ENCODE data around the gene CD44. TPM values are rescaled to one million over a fixed set of nuclear protein-coding genes. Genes with fewer than 3 reads are reported as not detected.

The CD44 gene
- total RNA-seq, 5 donors from 2014 or later (not counting 1 experiment from before 2014, with no cell fraction given) = 732 to 1,108 (median 781) TPM

- H3K4me3 ChIP-seq (ENCODE audit: control insufficient read depth in 1 of 2, extremely low read depth in 1 of 2, low read length in 1 of 2) = no peak overlapping the region
- peaks cover 76 to 86% of the 10 kb centered on the region in 2 experiments for H3K4me1 ChIP-seq (ENCODE audit: control insufficient read depth in 1 of 2, extremely low read depth in 1 of 2, insufficient read depth in 2 of 2, low read length in 2 of 2)
- Mint-ChIP-seq H3K9me3 (no peaks in the 10 kb centered on the region), H3K27me3 (no peaks in the 10 kb centered on the region), H3K4me1 (peaks cover 99 to 100% (median 100%) of the 10 kb centered on the region in 3 donors), H3K36me3 (peaks cover 82% of the 10 kb centered on the region), H3K27ac (peak overlapping the region; percentile 88 to 89), H3K4me3 (peak overlapping the region in 2 of 3 donors; percentile 25 to 91)
- 60% methylated on average over 1 of the region's 2 CpGs for WGBS (ENCODE audit: insufficient coverage)
- H3K27ac ChIP-seq (ENCODE audit: low read length) = peak overlapping the region; percentile 57
- H3K27me3 ChIP-seq (replicated peaks in 1 of 2; ENCODE audit: control insufficient read depth in 2 of 2, extremely low read depth in 1 of 2, insufficient read depth in 2 of 2, low read length in 1 of 2) = no peaks in the 10 kb centered on the region
- ChIA-PET POLR2A (interaction anchor here in 1 of 2 donors (1.6 kb wide), 1 partner anchor 10 kb away, joined by 9 read pairs; no protein-coding TSS in a partner anchor), CTCF (interaction anchor here (1.2 to 3.1 kb wide), 4 partner anchors 9 to 12 kb away, joined by 3 to 12 read pairs (median 8); no protein-coding TSS in a partner anchor)
- DNase-seq (no peak), ATAC-seq (replicated peaks in 1 of 4) (no peak)
- peaks cover 0 to 53% of the 10 kb centered on the region in 2 donors for H3K36me3 ChIP-seq (ENCODE audit: control insufficient read depth in 2 of 2, extremely low read depth in 1 of 2, insufficient read depth in 1 of 2, low read length in 1 of 2)
- no peaks in the 10 kb centered on the region for H3K9me3 ChIP-seq
Measured at GRCh38 chr11:35153280-35153679, 14.3 kb downstream of the CD44 start.

GRCh38 chr11:35154952-35155351, 16.0 kb downstream of the CD44 start:
- Histone ChIP-seq H3K4me3 (ENCODE audit: control insufficient read depth in 1 of 2, extremely low read depth in 1 of 2, low read length in 1 of 2) (no peak overlapping the region), H3K27ac (ENCODE audit: low read length) (peak overlapping the region; percentile 57), H3K4me1 (ENCODE audit: control insufficient read depth in 1 of 2, extremely low read depth in 1 of 2, insufficient read depth in 2 of 2, low read length in 2 of 2) (peaks cover 88 to 90% of the 10 kb centered on the region in 2 experiments), H3K27me3 (replicated peaks in 1 of 2; ENCODE audit: control insufficient read depth in 2 of 2, extremely low read depth in 1 of 2, insufficient read depth in 2 of 2, low read length in 1 of 2) (no peaks in the 10 kb centered on the region), H3K9me3 (no peaks in the 10 kb centered on the region), H3K36me3 (ENCODE audit: control insufficient read depth in 2 of 2, extremely low read depth in 1 of 2, insufficient read depth in 1 of 2, low read length in 1 of 2) (peaks cover 0 to 52% of the 10 kb centered on the region in 2 donors)
- no peaks in the 10 kb centered on the region for H3K9me3 Mint-ChIP-seq
- ATAC-seq (replicated peaks in 1 of 4) (no peak), DNase-seq (no peak)
- H3K36me3 Mint-ChIP-seq = peaks cover 72% of the 10 kb centered on the region
- ChIA-PET CTCF (interaction anchor here (0.6 to 3.1 kb wide), 4 partner anchors 9 to 157 kb away, joined by 3 to 12 read pairs (median 4); no protein-coding TSS in a partner anchor), POLR2A (interaction anchor here (0.7 to 2.7 kb wide), 14 partner anchors 8 to 150 kb away, joined by 3 to 13 read pairs (median 4); no protein-coding TSS in a partner anchor)
- H3K27ac Mint-ChIP-seq = peak overlapping the region; percentile 88 to 100
- 100% methylated on average over 1 of the region's 1 CpG for WGBS (ENCODE audit: insufficient coverage)
- no peaks in the 10 kb centered on the region for H3K27me3 Mint-ChIP-seq
- peak overlapping the region; percentile 3 to 56 (median 49) for H3K4me3 Mint-ChIP-seq
- peaks cover 99 to 100% (median 100%) of the 10 kb centered on the region in 3 donors for H3K4me1 Mint-ChIP-seq

GRCh38 chr11:35155677-35156076, 16.7 kb downstream of the CD44 start:
- peaks cover 0 to 49% of the 10 kb centered on the region in 2 donors for H3K36me3 ChIP-seq (ENCODE audit: control insufficient read depth in 2 of 2, extremely low read depth in 1 of 2, insufficient read depth in 1 of 2, low read length in 1 of 2)
- no peaks in the 10 kb centered on the region for H3K9me3 Mint-ChIP-seq

GRCh38 chr11:35157814-35158700, 19.1 kb downstream of the CD44 start:
- H3K9me3 ChIP-seq = no peaks in the 10 kb centered on the region
- Mint-ChIP-seq H3K36me3 (peaks cover 75% of the 10 kb centered on the region), H3K27ac (peak overlapping the region; percentile 100), H3K4me1 (peaks cover 100% of the 10 kb centered on the region in 3 donors), H3K9me3 (no peaks in the 10 kb centered on the region), H3K27me3 (no peaks in the 10 kb centered on the region), H3K4me3 (peak overlapping the region; percentile 35 to 69 (median 42))
- no peak overlapping the region for H3K4me3 ChIP-seq (ENCODE audit: control insufficient read depth in 1 of 2, extremely low read depth in 1 of 2, low read length in 1 of 2)
- H3K4me1 ChIP-seq (ENCODE audit: control insufficient read depth in 1 of 2, extremely low read depth in 1 of 2, insufficient read depth in 2 of 2, low read length in 2 of 2) = peaks cover 86 to 96% of the 10 kb centered on the region in 2 experiments
- no peak for ATAC-seq (replicated peaks in 1 of 4)
- CTCF ChIA-PET = interaction anchor here (0.6 to 2.1 kb wide), 4 partner anchors 7 to 155 kb away, joined by 3 to 6 read pairs (median 4); no protein-coding TSS in a partner anchor
- no peaks in the 10 kb centered on the region for H3K27me3 ChIP-seq (replicated peaks in 1 of 2; ENCODE audit: control insufficient read depth in 2 of 2, extremely low read depth in 1 of 2, insufficient read depth in 2 of 2, low read length in 1 of 2)
- 68% methylated on average over 3 of the region's 12 CpGs for WGBS (ENCODE audit: insufficient coverage)
- H3K27ac ChIP-seq (ENCODE audit: low read length) = peak overlapping the region; percentile 99
- peaks cover 0 to 39% of the 10 kb centered on the region in 2 donors for H3K36me3 ChIP-seq (ENCODE audit: control insufficient read depth in 2 of 2, extremely low read depth in 1 of 2, insufficient read depth in 1 of 2, low read length in 1 of 2)
- DNase-seq = peak in 1 of 35 experiments; percentile 4
- POLR2A ChIA-PET = interaction anchor here (0.5 to 10.8 kb wide), 12 partner anchors 9 to 170 kb away, joined by 3 to 165 read pairs (median 3); no protein-coding TSS in a partner anchor

More at GRCh38 chr11:35155677-35156076, 16.7 kb downstream of the CD44 start:
- peaks cover 75% of the 10 kb centered on the region for H3K36me3 Mint-ChIP-seq
- H3K27ac Mint-ChIP-seq = peak overlapping the region; percentile 88 to 100
- ATAC-seq (replicated peaks in 1 of 4) = no peak
- peak overlapping the region; percentile 57 for H3K27ac ChIP-seq (ENCODE audit: low read length)
- DNase-seq = no peak
- H3K4me3 Mint-ChIP-seq = peak overlapping the region in 1 of 3 donors; percentile 69
- CTCF ChIA-PET = interaction anchor here (0.6 to 3.1 kb wide), 4 partner anchors 8 to 158 kb away, joined by 3 to 12 read pairs (median 5); no protein-coding TSS in a partner anchor
- H3K27me3 Mint-ChIP-seq = no peaks in the 10 kb centered on the region
- H3K9me3 ChIP-seq = no peaks in the 10 kb centered on the region
- no peak overlapping the region for H3K4me3 ChIP-seq (ENCODE audit: control insufficient read depth in 1 of 2, extremely low read depth in 1 of 2, low read length in 1 of 2)
- H3K27me3 ChIP-seq (replicated peaks in 1 of 2; ENCODE audit: control insufficient read depth in 2 of 2, extremely low read depth in 1 of 2, insufficient read depth in 2 of 2, low read length in 1 of 2) = no peaks in the 10 kb centered on the region
- POLR2A ChIA-PET = interaction anchor here (0.7 to 2.7 kb wide), 8 partner anchors 10 to 150 kb away, joined by 3 to 13 read pairs (median 4); no protein-coding TSS in a partner anchor
- H3K4me1 Mint-ChIP-seq = peaks cover 99 to 100% (median 100%) of the 10 kb centered on the region in 3 donors
- no CpG with 5 or more reads among the region's 5 CpGs for WGBS (ENCODE audit: insufficient coverage)
- peaks cover 88 to 90% of the 10 kb centered on the region in 2 experiments for H3K4me1 ChIP-seq (ENCODE audit: control insufficient read depth in 1 of 2, extremely low read depth in 1 of 2, insufficient read depth in 2 of 2, low read length in 2 of 2)

- H3K27me3 Mint-ChIP-seq = no peaks in the 10 kb centered on the region
- no peaks in the 10 kb centered on the region for H3K9me3 Mint-ChIP-seq
- H3K36me3 ChIP-seq (ENCODE audit: control insufficient read depth in 2 of 2, extremely low read depth in 1 of 2, insufficient read depth in 1 of 2, low read length in 1 of 2) = peaks cover 0 to 34% of the 10 kb centered on the region in 2 donors
Measured at GRCh38 chr11:35158701-35159510, 19.9 kb downstream of the CD44 start.

More at GRCh38 chr11:35158701-35159510, 19.9 kb downstream of the CD44 start:
- Histone ChIP-seq H3K9me3 (no peaks in the 10 kb centered on the region), H3K4me1 (ENCODE audit: control insufficient read depth in 1 of 2, extremely low read depth in 1 of 2, insufficient read depth in 2 of 2, low read length in 2 of 2) (peaks cover 87 to 98% of the 10 kb centered on the region in 2 experiments), H3K27ac (ENCODE audit: low read length) (peak overlapping the region; percentile 99), H3K27me3 (replicated peaks in 1 of 2; ENCODE audit: control insufficient read depth in 2 of 2, extremely low read depth in 1 of 2, insufficient read depth in 2 of 2, low read length in 1 of 2) (no peaks in the 10 kb centered on the region), H3K4me3 (ENCODE audit: control insufficient read depth in 1 of 2, extremely low read depth in 1 of 2, low read length in 1 of 2) (no peak overlapping the region)
- no peak for ATAC-seq (replicated peaks in 1 of 4)
- DNase-seq = no peak
- 90% methylated on average over 2 of the region's 6 CpGs for WGBS (ENCODE audit: insufficient coverage)
- Mint-ChIP-seq H3K4me3 (peak overlapping the region; percentile 29 to 69 (median 61)), H3K27ac (peak overlapping the region; percentile 100), H3K4me1 (peaks cover 100% of the 10 kb centered on the region in 3 donors), H3K36me3 (peaks cover 72% of the 10 kb centered on the region)
- ChIA-PET POLR2A (interaction anchor here (0.6 to 10.8 kb wide), 14 partner anchors 9 to 244 kb away, joined by 3 to 165 read pairs (median 5); partner anchors contain the start of gene CD44 (in 1 of the 2)), CTCF (interaction anchor here (0.7 to 2.1 kb wide), 8 partner anchors 8 to 115 kb away, joined by 3 to 6 read pairs (median 3); no protein-coding TSS in a partner anchor)

Data from T-cell (primary cell).